ENCODE measurements around the gene AHDC1. TPM values are rescaled to one million over a fixed set of nuclear protein-coding genes. Genes with fewer than 3 reads are reported as not detected.

Gene AHDC1
- total RNA-seq, 1 experiment from 2014 or later, result 33.7 TPM

DNA sequence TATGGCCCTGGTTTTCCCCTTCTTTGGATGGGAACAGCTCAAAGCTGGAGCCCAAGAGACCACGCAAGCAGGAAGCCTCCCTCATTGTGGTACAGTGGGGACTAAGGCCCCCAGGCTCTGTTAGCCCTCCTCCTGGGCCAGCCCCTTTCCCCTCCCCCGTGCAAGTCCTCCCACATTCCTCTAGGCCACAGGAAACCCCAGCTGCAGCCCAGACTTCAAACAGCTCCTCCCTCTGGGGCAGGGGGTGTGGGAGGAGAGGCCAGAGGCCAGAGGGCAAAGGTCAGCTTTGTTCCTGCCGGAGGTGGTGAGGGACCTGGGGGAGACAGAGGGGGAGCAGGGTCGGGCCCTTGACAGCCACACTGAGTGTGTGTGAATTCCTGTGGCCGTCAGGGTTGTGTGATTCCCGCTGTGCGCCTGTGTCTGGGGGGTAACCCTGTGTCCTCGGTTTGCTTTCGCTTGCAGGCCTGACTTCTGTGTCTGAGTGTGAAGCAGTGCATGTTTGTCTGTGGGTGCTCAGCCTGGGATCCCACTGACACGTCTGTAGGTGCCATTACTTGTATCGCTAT is 3.4 kb upstream of the AHDC1 start:
- Histone ChIP-seq H3K4me3 (replicated peaks in 1 of 2; ENCODE audit: low read depth in 1 of 2, low read length in 2 of 2) (no peak overlapping the region), H3K4me2 (ENCODE audit: low read length) (peak overlapping the region; percentile 41; the same call in 1 of the 2 replicates), H3K9me3 (ENCODE audit: control insufficient read depth in 1 of 2, insufficient read depth in 1 of 2, low read depth in 1 of 2, low read length in 2 of 2) (no peaks in the 10 kb centered on the region), H3K27me3 (ENCODE audit: insufficient read depth, low read length) (no peaks in the 10 kb centered on the region), H3K79me2 (ENCODE audit: insufficient read depth, low read length) (peaks cover 9% of the 10 kb centered on the region), H3K9ac (ENCODE audit: low read length) (no peak overlapping the region), H4K20me1 (ENCODE audit: insufficient read depth) (no peaks in the 10 kb centered on the region), H3K4me1 (ENCODE audit: control insufficient read depth in 1 of 2, insufficient read depth in 2 of 2, low read length in 2 of 2) (peaks cover 11 to 39% of the 10 kb centered on the region in 2 experiments), H3K27ac (ENCODE audit: low read depth, low read length) (no peak overlapping the region), H3K36me3 (ENCODE audit: control insufficient read depth in 1 of 2, insufficient read depth in 2 of 2, low read length in 2 of 2) (no peaks in the 10 kb centered on the region), H2AFZ (ENCODE audit: low read depth, low read length, poor library complexity, severe bottlenecking) (no peak overlapping the region), H3K9me2 (ENCODE audit: insufficient read depth) (no peaks in the 10 kb centered on the region)
- TF ChIP-seq EZH2 (IDR thresholded peaks at IDR 0.05) (no peak), JUND (IDR thresholded peaks at IDR 0.05) (no peak)
- BruUV-seq (replicated peaks), result no TSS peak
- no peak for DNase-seq (ENCODE audit: low read depth, low spot score)
- ChIA-PET RAD21 (ENCODE audit: low non-redundant PET in 1 of 2, low total read pairs in 2 of 2, uncharacterized antibody in 2 of 2, unreplicated experiment in 2 of 2) (interaction anchor here (0.7 to 3.8 kb wide), 11 partner anchors 27 to 307 kb away, joined by 3 to 25 read pairs (median 5); partner anchors contain the start of gene IFI6 (in 1 of the 2)), POLR2A (interaction anchor here (1.2 kb wide), 1 partner anchor 50 kb away, joined by 3 read pairs; no protein-coding TSS in a partner anchor), CTCF (interaction anchor here (0.8 to 7.2 kb wide), 14 partner anchors 50 to 1270 kb away, joined by 3 to 74 read pairs (median 6); partner anchors contain the start of gene MAP3K6)
- no peak for ATAC-seq
- intact Hi-C loops (cut with micrococcal nuclease), result loop anchor here (2.0 to 10.0 kb wide), 3 partner anchors 213 to 563 kb away; no protein-coding TSS in a partner anchor

DNA sequence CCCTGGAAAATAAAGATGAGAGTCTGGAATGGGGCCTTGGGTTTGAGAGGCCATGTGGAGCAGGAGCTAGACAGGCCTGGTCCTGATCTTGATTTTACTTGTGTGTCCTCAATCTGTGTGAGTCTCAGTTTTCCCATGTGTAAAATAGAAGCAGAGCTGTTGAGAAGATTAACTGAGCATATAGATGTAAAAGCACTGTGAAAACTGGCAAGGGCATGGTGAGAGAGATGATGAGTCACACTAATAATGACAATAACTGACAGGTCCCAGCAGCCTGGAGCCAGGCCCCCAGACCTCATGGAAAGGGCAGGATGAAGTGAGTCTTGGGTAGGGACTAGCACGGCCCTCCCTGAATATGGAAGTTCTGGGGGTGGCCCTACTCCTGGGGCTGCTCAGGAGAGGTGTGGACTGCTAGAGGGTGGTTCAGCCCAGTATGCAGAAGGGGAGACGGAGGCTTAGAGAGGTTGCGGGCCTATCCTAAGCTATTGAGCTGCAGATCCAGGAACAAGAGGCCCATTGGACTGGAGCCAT is 2.8 kb upstream of the AHDC1 start:
- ChIA-PET RAD21 (ENCODE audit: low non-redundant PET in 1 of 2, low total read pairs in 2 of 2, uncharacterized antibody in 2 of 2, unreplicated experiment in 2 of 2) (interaction anchor here (0.7 to 3.8 kb wide), 10 partner anchors 26 to 306 kb away, joined by 3 to 25 read pairs (median 3); partner anchors contain the start of gene IFI6 (in 1 of the 2)), CTCF (interaction anchor here (0.8 to 7.2 kb wide), 15 partner anchors 50 to 1270 kb away, joined by 3 to 74 read pairs (median 5); partner anchors contain the start of genes FAM76A and MAP3K6), POLR2A (interaction anchor here (1.2 kb wide), 1 partner anchor 49 kb away, joined by 3 read pairs; no protein-coding TSS in a partner anchor)
- H3K4me2 ChIP-seq (ENCODE audit: low read length), result peak overlapping the region; percentile 41
- H3K36me3 ChIP-seq (ENCODE audit: control insufficient read depth in 1 of 2, insufficient read depth in 2 of 2, low read length in 2 of 2), result no peaks in the 10 kb centered on the region
- H3K27me3 ChIP-seq (ENCODE audit: insufficient read depth, low read length), result no peaks in the 10 kb centered on the region
- no peaks in the 10 kb centered on the region for H3K9me2 ChIP-seq (ENCODE audit: insufficient read depth)
- ATAC-seq (no peak), DNase-seq (ENCODE audit: low read depth, low spot score) (no peak)
- no peak overlapping the region for H3K9ac ChIP-seq (ENCODE audit: low read length)
- H2AFZ ChIP-seq (ENCODE audit: low read depth, low read length, poor library complexity, severe bottlenecking), result no peak overlapping the region
- H3K27ac ChIP-seq (ENCODE audit: low read depth, low read length), result no peak overlapping the region
- H3K79me2 ChIP-seq (ENCODE audit: insufficient read depth, low read length), result peaks cover 15% of the 10 kb centered on the region
- no peaks in the 10 kb centered on the region for H4K20me1 ChIP-seq (ENCODE audit: insufficient read depth)
- H3K9me3 ChIP-seq (ENCODE audit: control insufficient read depth in 1 of 2, insufficient read depth in 1 of 2, low read depth in 1 of 2, low read length in 2 of 2), result no peaks in the 10 kb centered on the region
- intact Hi-C loops (cut with micrococcal nuclease), result loop anchor here (1.0 to 10.0 kb wide), 4 partner anchors 190 to 562 kb away; no protein-coding TSS in a partner anchor
- TF ChIP-seq ZNF274 (IDR thresholded peaks at IDR 0.05; ENCODE audit: low read depth, low read length), result no peak
- no peak overlapping the region for H3K4me3 ChIP-seq (replicated peaks in 1 of 2; ENCODE audit: low read depth in 1 of 2, low read length in 2 of 2)
- BruUV-seq (replicated peaks), result no TSS peak
- peaks cover 16 to 44% of the 10 kb centered on the region in 2 experiments for H3K4me1 ChIP-seq (ENCODE audit: control insufficient read depth in 1 of 2, insufficient read depth in 2 of 2, low read length in 2 of 2)

Measured in HCT116 (cell line).